Stimulated activated CD4-positive, alpha-beta T cell treated with anti-CD3 and anti-CD28 coated beads, Interleukin-15, amount 100 ng/mL, for 1 hour (primary cell): ENCODE data around the gene TMEM156.
"Not testable (repeated sequence)": the region's sequence is repeated elsewhere in the genome, so short reads cannot be mapped to it uniquely, and the experiment has no call there.

Experiments used
- DNase-seq, 2 donors: peaks; one replicate each; pipeline ENCODE4 v3.0.0-alpha.2; 2020; ENCODE audit warnings: low read depth in 1 of 2, low spot score in 1 of 2

TMEM156 gene

DNA sequence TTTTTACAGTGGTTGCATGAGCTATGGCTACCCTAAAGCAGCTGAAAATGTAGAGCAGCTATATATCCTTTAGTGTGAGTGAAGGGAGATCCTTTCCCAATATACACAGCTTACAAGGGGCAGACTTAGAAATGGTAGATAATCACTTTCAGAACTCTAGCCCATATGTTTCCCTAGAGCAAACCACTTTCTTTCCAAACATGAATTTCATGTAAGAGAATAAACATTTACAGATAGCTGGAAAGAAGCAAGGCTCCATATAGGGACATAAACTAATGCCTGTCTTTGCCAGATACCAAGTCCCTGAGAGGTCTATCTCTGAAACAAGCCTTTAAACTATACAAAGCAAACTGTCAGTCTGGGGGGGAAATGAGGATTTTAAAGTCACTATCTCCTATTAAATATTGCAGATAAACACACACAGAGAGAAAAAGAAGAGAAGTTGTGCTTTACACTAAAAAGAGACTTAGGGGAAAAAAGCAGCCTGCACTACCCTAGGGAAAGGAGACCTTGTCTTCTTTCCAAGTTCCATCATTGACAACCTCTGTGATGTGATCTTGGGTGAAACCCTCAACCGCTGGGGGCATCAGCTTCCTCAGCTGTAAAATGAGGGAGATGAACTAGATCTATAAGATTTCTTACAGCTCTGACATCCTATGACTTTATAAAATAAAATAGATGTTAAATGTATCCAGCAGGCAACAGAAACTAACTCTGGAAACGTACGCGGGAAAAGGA is 73.6 kb downstream of the TMEM156 start:
- DNase-seq = no peak

DNA sequence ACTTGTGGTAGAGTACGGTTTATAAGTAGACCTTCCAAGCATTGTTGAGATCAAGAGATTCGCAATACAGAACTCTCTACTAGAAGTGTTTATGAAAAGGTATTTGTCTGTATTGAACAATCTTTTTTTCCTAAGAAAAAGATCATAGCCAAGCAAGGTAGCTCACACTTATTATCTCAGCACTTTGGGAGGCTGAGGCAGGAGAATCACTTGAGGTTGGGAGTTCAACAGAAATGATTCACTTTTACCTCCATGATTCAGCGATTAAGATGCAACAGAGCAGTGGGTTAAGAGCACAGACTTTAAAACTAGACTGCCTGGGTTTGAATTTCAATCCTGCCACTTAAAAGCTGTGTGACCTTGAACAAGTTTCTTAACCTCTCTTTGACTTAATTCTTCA is 74.3 kb downstream of the TMEM156 start:
- no peak for DNase-seq

DNA sequence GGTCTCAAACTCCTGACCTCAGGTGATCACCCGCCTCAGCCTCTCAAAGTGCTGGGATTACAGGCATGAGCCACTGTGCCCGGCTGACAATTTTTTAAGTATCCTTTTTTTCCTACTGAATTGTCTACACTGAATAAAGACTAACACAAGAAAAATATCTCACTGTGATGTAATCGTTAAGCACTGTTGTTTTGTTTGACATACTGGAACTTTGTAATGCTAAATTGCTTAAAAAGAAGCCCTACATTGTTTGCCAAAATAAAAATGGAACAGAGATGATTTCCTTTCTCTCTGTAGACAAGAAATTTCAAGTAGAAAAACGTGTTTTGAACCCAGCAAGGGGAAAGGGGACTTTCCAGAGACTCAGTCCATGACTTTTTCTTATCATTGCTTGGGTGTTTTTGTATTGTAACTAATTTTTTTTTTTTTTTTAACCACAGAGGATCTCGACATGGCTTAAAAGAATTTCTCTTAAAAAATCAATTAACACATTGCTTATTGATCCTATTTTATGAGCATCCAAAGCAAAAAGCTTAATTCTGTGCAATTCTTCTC is 74.9 kb downstream of the TMEM156 start:
- DNase-seq = no peak

DNA sequence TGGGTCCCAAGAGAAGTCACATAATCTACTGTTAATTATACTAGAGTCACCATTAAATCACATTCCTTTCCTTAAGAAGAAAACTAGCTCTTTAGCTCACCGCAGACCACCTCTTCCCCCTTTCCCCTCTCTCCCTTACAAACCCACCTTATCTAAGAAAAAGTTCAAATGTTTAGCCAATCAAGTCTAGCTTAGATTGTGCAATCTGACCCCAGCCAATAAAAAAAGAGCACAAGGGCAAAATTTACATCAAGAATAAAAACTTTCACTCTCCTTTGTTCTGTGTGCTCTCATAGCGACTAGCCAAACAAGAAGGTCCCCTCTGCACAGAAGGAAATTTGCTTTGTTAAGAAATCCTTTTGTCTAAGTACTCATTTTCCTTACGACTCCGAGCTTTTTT is 76.3 kb downstream of the TMEM156 start:
- no peak for DNase-seq

DNA sequence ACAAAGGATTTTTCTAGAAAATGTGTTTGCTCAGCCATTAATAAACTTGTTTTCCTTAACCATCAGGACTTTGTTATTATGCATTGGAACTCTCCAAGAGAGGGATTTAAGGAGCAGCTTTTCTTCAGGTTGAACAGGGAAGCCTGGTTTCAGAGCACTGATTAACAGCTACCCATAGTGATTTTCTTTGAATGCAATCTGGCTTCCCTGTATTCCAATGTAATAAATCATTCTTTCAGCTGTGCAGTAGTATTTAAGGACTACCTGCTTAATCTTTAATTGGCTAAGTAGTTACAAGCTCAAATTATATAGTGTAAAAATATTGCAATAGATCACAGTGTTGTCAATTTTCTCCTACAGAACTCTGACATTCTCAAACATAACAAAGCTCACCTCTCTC is 77.5 kb downstream of the TMEM156 start:
- DNase-seq = no peak

DNA sequence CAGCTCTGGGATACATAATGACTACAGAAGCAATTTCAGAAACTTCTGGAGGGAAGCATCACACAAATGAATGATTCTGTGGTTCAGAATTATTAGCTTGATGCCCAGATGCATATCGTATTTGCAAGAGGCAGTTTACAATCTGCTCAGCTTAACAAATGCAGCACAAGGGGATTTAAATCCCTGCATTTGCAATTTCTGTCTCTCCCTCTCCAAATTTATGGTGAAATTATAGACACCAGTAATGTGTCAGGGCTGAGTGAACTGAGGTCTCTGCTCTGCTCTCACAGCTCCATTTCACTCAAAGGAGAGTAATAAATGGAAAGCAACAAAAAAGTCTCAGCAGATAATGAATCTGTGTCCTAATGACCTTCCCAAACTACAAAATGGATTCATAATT is 80.2 kb downstream of the TMEM156 start:
- DNase-seq = no peak

DNA sequence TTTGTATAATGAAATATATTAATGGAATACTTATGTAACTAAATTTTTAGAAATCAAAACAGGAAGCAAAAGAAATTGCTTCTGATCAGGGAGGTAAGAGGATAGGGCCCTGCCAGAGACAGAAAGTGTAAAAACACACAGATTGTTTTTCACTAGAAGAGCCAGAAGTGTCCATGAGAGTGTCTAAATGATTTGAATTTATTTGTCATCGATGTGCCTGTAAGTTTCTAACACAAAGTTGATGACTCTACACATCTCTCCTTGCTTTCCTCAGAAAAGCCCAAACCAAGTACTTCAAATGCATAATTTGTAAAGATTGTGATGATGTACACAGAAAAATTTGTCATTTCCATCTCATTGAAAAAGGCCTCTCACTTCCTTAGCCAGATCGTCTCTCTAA is 80.6 kb downstream of the TMEM156 start:
- no peak for DNase-seq

DNA sequence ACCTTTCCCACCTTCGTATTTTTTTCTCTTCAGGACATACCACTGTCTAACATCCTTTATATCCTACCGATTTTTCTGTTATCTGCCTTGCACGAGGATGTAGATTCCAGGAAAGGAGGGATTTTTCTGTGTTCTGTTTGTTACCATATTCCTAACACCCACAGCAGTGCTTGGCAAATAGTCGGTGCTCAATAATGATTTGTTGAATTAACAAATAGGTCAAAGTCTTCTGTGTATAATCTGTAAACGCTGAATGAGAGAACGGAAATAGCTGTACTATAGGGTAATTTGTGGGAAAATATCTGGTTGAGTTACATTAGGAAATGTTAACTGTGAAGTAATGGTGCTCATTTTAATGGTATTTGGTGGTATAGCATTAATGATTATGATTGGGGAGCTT is 81.5 kb downstream of the TMEM156 start:
- no peak for DNase-seq

DNA sequence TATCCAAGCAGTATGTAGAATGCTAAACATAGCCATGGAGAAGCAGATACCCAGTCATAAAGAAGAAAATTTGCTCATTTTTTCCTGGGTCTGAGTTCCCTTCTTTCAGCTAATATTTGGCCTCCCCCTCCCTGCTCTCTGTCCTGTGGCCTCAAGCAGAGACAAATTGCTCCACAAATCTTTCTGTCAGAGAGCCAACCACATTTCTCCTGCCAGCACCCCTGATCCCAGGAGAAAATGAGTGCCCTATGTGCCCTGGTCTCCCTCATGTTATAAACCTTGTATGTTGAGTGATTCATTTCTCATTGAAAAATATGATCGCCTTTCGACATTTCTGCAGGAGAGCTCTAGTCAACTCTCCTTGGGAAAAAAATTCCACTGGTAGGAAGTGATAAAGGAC is 82.0 kb downstream of the TMEM156 start:
- DNase-seq = no peak

DNA sequence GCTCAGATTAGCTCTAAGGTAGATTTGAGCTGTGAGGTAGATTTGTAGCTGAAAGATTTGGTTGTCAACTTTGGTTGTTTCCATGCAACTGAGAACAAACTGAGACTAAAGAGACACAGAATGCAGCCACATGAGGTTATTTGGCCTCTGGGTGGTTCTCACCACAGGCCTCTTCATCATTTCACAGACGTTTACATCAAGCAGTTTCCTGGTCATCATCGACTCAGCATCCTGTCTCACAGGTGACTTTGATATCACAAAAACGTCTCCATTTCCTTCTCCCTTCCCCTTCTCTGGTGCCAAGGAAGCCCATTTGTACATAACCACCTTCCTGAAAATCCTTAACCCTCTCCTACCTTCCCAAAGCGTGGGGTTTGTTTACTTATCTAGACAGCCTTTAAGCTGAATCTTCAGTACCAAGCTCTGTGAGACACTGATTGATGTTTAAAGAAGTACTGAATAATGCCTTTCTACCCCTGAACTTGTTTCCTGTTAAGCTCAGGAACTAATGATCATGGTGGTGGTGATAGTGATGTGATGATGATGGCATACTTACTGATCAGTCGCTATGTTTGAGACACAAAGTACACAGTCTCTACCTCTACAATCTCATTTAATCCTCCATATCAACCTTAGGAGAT is 82.7 kb downstream of the TMEM156 start:
- DNase-seq = peak in 1 of 2 donors; percentile 5

DNA sequence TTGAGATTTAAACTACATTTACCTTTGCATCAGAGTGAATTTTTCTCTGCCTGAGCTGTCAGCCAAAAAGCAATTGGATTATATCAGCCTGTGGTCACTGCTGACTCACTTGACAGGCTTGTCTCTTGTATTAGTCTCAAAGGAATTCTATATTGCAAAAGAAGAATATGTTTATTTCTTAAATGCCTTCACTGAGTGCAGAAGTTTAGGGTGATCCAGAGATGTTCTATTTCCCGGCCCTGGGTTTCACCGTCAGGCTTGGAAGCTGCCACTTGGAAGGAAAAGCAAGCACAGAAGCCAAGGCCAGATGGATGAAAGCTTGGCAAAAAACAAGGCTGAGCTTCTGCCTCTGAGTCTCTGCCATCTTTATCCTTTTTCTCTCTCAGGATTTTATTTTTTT is 83.7 kb downstream of the TMEM156 start:
- DNase-seq = no peak

DNA sequence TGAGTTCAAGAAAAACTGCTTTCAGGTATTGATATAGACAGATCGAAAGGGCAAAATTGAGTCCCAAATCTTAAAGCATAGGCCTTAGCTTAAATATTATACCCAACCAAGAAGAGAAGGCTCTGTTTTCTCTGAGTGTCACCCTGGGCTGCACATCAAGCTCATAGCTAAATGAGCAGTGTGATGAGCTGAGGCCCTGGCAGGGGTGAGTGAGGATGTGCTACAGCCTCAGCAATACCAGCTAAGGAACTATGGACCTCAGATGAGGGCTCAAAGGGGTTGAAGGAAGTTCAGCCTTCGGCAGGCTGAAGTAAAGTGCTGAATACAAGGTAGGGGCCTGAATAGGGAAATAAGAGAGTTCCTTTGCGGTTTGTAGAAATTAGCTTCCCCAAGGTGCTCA is 85.3 kb downstream of the TMEM156 start:
- DNase-seq = no peak

DNA sequence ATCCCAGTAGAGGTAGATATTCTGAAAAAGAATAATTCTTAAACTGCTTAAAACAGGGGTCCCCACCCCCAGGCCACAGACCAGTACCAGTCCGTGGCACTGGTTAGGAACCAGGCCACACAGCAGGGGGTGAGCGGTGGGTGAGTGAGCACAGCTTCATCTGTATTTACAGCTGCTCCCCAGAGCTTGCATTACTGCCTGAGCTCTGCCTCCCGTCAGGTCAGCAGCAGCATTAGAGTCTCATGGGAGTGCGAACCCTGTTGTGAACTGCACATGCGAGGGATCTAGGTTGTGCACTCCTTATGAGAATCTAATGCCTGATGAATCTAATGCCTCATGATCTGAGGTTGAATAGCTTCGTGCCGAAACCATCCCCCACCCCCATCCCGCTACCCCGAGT is 87.8 kb downstream of the TMEM156 start:
- DNase-seq = no peak

DNA sequence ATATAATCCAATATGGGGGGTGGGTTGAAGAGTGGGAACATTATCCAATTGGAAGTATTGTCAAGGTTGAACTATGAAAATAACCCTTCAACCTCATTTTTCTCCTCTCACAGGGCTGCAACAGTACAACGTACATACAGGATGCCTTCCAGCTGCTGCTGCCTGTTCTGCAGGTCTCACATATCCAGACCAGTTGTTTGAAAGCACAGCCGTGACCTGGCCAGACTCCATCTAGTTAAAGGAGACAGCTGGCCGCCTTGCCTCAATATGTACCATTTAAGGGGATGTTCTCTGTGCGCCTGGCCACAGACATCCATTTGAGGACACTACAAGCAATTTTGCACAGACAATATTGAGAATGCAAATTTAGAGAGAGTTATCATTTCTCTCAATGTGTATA is 88.9 kb downstream of the TMEM156 start:
- no peak for DNase-seq

DNA sequence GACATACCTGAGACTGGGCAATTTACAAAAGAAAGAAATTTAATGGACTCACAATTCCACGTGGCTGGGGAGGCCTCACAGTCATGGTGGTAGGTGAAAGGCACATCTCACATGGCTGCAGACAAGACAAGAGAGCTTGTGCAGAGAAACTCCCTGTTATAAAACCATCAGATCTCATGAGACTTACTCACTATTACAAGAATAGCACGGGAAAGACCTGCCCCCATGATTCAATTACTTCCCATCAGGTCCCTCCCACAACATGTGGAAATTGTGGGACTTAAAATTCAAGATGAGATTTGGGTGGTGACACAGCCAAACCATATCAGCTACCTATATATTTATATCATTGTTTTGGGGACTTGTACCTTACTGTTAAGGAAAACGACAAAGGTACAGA is 90.3 kb downstream of the TMEM156 start:
- not testable (repeated sequence) for DNase-seq

DNA sequence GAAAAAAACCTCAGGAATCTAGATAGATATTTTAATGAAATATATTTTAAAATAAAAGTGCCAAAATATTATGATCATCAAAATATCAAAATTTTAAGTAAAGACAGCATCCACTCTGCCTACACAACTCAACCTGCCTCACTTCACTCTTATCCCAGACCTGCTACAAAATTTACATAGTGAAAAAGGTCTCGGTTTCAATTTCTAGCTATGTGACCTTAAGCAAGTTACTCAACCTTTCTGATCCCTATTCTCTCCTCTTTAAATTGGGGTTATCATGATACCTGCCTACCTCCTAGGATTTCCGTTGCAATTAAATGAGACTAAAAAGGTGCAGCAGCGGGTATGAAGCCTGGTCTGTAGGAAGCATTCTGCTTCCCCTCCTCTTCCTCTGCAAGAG is 91.7 kb downstream of the TMEM156 start:
- no peak for DNase-seq

DNA sequence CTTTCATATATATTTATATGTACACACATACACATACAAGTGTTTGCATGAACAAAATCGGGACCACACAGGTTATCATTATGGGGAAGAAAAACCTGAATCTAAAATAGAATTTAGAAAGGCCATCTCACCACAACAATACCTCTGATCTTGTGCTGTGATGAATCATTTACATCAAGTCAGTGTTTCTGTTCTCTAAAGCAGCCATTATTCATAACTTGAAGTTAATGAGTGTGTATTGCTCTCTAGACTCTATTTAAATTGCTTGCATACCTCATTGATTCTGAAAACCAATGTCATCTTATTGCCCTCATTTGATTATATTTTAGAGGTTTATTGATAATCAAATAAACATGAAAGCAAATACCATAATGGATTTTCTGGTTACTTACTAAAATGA is 93.0 kb downstream of the TMEM156 start:
- no peak for DNase-seq

DNA sequence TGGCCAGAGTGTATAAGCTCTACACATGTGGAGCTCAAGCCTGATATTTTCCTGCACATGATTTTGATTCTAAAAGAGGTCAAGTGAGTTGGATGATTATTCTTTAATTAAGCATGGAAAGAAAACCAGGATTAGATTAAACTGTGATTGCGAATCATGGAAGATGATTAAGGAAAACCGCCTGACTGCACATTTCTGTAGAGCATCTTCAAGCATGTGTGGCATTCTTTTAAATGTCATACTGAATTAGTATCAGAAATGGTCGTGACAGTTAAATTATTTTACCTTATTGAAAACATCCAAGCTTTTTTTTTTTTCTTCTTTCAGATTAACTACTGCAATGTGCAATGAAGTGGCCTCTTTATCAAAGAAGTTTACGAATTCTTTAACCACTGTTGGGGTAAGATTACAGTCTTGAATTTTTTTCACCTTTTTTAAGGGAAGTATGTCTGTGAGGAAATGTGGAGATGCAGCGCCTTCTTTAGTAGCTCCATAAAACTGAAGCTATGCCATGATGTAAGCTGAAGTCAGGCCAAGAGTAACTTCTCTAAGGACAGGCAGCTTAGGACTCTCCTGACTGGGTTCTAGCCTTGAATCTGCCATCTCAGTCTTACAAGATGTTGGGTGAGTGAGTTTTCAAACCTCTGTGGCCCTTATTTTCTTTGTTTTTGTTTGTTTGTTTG is 96.7 kb downstream of the TMEM156 start:
- DNase-seq = no peak

DNA sequence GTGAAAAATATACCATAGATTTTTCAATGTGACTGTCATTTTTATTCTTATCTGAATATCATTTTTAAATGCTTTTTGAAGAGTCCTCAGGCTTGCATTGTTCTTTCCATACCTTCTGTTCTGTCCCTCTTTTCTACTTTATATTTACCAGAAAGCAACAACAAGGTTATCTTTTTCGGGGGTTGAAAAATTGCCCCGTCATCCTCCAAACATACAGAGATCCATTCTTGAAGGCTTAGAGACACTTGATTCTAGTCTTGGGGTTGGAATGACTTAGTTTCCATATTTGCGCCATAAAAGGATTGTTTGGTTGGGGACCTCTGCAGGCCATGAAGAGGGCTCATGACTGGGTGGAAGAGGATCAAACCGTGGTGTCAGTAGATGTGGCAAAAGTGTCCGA is 101.1 kb downstream of the TMEM156 start:
- DNase-seq = no peak

DNA sequence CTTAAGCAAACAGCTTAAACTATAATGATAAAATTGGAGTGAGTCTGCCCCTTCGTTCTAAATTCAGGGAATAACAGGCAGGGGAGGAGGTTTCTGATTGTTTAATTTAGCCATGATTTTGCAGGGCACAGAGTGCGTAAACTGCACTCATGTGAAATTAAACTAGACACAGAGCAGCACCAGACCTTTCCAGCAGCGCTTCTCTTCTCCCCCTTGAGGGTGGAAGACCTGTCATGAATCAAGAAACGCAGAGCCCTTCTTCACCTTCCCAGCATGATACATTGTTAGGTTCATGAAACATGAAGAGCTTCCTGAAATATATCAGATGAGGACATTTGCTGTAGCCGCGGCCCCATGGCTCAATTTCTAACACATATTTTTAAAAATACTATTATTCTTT is 101.5 kb downstream of the TMEM156 start:
- no peak for DNase-seq

DNA sequence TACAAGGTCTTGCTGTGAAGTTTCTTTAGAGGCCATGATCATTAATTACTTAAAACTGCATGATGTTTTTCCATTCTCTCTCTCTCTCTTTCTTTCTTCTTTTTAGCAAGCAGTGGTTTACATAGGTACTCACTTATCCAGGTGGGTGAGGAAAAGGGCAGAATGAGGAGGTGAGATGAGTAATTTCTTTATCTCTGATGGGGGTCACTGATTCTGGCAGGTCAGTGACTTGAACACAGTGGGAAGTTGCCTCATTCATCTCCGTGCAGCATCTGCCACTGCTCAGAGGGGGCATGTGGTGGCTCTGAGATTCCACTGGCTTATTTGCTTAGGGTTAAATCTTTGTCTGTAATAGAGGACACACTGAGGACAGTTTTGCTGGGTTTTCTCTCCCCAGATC is 102.0 kb downstream of the TMEM156 start:
- no peak for DNase-seq

DNA sequence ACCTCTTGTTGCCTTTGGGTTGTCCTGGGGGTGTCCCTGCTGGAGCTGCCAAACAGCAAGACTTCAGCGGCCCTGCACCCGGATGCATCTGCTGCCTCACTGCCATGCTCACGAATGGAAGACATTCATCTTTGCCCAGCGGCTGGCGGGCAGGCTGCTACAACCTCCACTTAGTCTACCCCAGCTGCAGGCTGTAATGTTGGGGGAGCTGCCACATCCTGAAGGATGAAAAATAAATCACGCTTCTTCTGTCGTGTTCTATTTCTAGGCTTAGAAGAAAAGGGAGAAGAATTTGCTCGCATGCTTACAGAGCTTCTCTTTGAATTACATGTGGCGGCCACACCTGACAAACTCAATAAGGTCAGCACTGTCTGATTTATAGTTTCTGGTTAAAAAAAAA is 103.2 kb downstream of the TMEM156 start:
- DNase-seq = no peak
